Measurements from ENCODE around the gene TATDN2.
"Not testable (repeated sequence)": the region's sequence is repeated elsewhere in the genome, so short reads cannot be mapped to it uniquely, and the experiment has no call there.

Gene TATDN2

DNA sequence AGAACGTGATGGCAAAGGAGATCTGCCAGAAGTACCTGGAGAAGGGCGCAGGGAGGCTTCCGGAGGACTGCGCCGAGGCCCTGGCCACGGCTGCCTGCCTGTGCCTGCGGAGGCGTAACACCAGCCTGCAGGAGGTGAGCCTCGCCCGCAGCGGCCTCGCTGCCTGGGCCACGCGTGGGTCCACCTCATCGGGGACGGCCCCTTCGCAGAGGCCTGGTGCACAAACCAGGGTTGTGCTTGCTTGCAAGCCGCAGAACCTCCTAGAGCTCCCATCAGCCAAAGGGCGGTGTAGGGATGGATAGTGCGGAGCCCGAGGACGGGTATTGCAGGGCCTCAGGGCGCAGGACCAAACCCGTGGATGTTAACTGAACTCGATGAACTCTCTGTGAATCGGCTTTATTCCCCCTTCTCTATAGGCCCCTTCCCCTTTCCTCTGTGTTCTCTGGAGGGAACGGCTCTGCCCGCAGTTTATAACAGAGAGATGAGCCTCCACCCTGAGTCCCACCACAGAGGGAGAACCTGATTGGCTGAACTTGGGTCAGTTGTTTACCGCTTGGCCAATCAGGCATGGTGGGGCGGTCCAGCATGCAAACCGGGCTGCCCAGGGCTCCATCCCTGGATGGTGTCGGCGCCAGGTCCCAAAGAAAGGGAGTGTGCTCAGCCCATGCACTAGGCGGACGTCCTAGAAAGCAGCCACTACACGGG is 13.6 kb upstream of the TATDN2 start:
- DNase-seq (ENCODE audit: low read depth in 2 of 2), result no peak

DNA sequence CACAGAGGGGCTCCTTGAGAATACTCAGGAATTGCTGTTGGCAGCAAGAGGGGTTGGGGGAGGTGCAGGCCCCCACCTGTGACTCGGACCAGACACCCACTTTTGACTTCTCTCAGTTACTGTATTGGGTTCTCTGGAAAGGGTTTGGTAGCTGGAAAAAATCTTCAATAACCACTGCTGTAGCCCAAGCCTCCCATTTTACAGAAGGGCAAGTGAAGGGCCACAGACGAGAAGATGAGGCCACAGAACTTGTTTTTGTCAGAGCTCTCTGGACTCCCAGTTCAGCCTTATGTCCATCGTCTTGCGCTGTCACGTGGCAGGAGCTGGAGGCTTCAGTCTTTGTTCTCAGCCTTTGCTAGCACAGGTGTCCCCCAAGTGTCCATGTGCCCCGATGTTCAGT is 12.7 kb upstream of the TATDN2 start:
- DNase-seq (ENCODE audit: low read depth in 2 of 2), result no peak

DNA sequence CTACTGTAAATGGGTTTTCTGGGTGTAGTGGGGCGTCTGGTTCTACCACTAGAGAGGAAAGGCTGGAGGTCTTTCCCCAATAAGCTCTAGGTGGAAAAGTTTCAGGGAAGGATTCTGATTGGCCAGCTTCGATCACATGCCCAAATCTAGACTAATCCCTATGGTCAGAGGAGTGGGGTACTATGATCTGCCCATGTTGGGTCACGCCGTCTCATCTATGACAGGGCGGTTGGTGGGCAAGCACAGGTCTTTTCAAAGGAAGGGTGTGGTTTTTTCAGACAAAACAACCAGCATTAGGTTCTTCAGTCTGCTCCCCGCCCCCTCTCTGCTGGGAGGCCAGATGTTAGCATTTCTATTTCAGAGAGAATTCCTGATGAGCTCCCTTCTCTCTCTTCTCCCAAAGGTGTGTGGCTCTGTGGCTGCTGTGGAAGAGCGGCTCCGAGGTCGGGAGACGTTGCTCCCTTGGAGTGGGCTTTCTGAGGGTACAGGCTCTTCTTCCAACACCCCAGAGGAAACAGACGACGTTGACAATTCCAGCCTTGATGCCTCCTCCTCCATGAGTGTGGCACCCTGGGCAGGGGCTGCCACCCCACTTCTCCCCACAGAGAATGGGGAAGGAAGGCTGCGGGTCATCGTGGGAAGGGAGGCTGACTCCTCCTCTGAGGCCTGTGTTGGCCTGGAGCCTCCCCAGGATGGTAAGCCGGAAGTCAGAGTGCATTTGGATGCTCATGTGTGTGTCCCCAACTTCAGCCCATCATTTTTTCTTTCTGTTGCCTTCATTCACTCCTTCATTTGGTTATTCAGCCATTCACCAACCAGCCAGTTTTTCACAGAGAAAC is 9.7 kb upstream of the TATDN2 start:
- no peak for DNase-seq (ENCODE audit: low read depth in 2 of 2)

DNA sequence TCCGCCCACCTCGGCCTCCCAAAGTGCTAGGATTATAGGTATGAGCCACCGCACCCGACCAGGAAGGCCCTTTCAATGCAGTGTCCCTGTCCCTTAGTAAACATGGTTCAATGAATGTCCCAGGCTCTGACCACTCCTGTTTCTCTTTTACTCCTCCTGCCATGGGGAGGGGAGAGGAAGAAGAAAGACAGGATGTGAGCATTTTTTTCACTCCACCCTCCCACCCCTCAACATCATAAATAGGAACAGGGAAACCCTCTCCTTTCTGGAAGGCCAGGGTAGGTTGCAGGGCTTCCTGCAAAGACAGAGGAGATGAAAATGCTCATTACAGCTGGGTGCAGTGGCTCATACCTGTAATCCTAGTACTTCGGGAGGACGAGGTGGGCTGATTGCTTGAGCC is 7.5 kb upstream of the TATDN2 start:
- no peak for DNase-seq (ENCODE audit: low read depth in 2 of 2)

DNA sequence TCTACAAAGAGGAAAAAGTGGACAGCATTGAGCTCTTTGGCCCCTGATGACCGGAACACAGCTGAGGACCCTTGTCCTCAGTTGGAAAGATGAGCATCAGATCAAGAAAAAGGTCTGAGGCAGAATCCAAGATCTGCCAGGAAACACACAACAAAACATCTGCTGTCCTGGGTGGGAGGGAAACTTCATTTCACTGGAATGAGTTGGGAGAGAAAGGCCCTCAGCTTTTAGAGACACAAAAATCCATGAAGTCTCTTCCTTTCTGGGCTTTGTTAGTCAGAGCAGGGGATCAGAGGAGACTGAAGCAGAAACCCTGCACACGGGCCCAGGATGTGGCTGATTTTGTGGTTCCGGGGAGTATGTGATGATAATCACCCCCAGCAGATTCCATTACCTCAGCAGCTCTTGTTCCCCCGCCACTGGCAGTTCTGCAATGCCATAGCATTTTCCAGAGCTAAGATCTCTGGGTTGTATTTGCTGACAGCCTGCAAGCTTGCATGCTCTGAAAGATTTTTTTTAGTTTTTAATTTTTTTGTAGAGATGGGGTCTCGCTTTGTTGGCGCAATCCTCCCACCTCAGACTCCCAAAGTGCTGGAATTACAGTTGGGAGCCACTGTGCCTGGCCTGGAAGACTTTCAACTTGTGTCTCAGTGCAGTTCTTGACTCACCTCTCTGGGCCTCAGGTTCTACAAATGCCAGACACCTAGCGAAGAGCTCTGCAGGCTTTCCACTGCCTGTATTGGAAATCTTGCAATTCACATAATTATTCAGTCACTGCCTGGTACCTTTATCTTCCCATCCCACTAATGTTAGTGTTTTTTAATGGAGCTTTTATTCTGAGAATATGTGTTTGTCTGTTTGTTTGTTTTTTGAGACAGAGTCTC is 5.8 kb upstream of the TATDN2 start:
- DNase-seq (ENCODE audit: low read depth in 2 of 2), result peak; percentile 34 to 57

DNA sequence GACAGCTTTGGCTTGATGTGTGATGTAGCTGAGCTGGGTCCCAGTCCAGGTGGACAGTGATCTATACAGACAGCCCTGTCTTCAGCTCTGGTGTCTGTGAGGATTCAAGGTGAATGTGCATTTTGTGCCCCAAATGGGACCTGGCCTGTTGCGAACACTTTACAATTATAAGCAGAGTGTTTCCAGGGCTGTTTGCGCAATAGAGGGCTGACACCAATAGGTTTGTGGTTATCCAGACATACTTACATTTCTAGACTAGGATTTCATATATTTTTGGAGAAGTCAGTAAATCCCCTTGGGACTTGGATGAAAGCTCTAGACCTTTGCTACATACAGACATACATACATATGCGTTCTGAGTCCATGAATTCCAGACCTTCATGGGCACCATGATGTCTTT is 4.2 kb upstream of the TATDN2 start:
- DNase-seq (ENCODE audit: low read depth in 2 of 2), result no peak

DNA sequence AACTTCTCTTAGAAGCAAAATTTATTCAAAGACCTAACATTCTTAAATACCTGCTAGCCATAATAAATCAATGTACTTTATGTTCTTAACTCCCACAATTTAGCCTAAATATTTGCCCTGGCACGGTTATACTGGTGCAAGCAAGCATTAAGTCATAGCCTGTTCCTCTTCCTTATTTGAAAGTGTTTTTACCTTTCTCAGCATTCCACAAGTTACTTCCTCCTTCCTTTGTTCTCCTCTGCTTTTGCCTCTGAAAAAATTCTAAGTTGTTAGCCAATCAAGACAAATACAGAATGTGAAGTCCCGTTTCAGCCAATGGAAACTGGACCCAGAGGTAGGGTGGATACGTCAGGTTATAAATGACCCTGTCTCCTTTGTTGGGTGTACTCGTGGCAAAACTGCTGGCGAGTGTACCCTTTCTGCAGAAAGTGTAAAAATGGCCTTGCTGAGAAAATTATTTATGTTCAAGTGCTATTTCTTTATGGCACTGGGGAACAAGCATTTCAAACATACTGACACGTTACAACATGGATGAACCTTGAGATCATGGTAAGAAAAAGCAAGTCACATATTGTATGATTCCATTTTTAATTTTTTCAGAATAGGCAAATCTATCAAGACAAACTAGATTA is 3.1 kb upstream of the TATDN2 start:
- DNase-seq (ENCODE audit: low read depth in 2 of 2), result no peak

DNA sequence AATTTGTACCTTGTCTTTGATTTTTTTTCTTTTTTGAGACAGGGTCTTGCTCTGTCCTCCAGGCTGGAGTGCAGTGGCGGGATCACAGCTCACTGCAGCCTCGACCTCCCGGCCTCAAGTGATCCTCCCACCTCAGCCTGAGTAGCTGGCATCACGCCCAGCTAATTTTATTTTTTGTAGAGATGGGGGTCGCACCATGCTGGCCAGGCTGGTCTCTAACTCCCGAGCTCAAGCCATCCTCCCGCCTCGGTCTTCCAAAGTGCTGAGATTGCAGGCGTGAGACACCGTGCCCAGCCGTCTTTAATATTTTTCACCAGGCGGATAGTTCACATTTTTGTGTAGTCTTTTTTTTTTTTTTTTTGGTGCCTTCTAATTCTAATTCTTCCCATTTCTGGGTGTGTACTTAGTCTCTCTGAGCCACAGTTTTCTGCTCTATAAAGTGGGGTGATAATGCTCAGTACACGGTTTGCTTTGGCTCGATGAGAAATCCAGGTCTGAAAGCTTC is 528 bp upstream of the TATDN2 start:
- DNase-seq (ENCODE audit: low read depth in 2 of 2), result no peak

DNA sequence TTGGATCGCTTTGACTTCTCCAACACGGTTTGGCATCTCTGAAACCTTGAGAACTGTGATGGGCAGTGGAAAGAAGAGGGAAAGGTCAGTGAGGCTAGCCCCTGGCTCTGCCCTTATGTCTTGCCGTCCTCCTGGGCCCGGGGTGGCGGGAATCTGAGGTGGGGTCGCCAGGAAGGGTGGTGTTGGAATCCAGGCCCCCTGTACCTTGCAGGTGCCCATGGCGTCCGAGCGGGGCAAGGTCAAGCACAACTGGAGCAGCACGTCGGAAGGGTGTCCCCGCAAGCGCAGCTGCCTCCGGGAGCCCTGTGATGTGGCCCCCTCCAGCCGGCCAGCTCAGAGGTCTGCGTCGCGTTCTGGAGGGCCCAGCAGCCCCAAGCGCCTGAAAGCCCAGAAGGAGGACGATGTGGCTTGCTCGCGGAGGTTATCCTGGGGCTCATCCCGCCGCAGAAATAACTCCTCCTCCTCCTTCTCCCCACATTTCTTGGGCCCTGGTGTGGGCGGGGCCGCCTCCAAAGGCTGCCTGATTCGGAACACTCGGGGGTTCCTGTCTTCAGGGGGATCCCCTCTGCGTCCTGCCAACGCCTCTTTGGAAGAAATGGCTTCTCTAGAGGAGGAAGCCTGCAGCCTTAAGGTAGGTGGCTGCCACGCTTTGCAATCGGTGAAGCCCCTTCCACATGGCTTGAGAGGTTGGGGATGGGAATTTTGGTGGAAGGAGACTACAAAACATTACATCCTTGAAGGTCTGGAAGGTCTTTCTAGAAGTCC is 907 bp downstream of the TATDN2 start:
- DNase-seq (ENCODE audit: low read depth in 2 of 2), result no peak

DNA sequence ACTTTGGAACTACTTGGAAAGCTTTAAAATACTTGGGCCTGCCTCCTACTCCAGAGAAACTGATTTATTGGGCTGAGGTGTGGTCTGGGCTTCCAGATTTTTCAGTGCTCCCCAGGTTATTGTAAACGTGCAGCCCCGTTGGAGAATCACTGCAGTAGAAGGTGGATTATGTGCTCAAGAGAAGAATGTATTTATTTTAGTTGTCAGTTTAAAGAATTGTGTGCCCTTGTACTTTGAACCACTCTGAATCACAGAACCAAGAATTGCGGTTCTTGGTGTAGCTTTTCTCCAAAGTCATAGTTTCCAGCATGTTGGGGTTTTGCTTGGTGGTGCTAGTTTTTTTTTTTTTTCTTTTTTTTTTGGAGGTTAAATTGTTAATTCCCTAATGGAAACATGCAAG is 1.6 kb downstream of the TATDN2 start:
- DNase-seq (ENCODE audit: low read depth in 2 of 2), result no peak

DNA sequence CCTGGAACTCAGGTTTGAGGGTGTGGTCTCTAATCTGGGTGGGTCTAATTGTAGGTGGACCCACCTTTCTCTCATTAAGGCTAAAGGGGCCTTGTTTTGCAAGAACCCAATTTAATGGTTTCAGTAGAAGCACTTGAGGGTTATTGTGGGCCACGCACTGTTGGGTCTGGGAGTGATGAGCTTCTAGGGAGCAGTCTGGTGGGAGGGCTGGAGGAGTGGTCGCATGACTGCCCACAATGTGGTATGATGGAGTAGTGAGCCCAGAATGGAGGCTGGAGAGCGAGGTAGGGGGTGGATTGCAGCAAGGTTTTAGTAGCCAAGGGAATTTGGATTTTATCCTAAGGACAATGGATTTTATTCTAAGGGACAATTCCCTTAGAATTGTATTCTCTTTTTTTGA is 2.7 kb downstream of the TATDN2 start:
- DNase-seq (ENCODE audit: low read depth in 2 of 2), result no peak

DNA sequence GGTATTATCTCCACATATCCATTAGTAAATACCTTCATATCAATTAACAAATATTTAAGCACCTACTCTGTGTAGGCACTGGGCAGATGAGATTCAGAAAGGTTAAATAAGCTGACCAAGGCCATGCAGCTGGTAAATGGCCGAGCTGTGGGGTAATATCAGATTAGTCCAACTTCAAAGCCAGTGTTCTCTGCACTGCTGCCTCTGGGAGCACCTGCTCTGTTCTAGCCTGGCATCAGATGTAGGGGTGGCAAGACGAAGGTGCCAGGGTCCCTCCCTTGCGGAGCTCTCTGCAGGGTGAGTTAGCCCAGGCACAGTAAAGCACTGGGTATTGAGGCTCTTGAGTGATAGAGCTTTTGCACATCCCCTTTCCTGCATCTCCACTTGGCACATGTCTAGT is 5.5 kb downstream of the TATDN2 start:
- DNase-seq (ENCODE audit: low read depth in 2 of 2), result no peak

DNA sequence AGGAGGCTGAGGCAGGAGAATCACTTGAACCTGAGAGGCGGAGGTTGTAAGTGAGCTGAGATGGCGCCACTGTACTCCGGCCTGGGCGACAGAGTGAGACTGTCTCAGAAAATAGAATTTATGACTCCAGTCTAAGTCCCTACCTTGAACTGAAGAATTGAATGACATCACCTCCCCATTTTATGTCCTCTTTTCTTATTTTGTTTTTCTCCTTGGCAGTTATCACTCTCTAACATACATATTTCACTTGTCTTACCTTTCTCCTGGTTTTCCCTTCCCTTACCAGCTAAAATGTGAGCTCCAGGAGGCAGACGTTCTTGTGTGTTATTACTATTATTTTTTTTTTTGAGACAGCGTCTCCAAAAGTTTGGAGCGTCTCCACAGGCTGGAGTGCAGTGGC is 7.6 kb downstream of the TATDN2 start:
- DNase-seq (ENCODE audit: low read depth in 2 of 2), result no peak

DNA sequence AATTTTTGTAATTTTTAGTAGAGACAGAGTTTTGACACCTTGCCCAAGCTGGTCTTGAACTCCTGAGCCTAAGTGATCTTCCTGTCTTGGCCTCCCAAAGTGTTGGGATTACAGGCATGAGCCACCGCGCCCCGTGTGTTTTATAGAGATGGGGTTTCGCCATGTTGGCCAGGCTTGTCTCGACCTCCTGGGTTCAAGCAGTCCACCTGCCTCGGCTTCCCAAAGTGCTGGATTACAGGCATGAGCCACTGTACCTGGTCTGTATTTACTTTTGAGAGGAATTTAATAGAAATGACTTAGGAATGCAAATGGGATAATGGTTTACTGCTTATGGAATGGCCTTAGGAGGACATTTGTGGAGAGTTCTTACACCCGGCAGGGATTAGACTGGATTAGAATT is 10.8 kb downstream of the TATDN2 start:
- DNase-seq (ENCODE audit: low read depth in 2 of 2), result no peak

DNA sequence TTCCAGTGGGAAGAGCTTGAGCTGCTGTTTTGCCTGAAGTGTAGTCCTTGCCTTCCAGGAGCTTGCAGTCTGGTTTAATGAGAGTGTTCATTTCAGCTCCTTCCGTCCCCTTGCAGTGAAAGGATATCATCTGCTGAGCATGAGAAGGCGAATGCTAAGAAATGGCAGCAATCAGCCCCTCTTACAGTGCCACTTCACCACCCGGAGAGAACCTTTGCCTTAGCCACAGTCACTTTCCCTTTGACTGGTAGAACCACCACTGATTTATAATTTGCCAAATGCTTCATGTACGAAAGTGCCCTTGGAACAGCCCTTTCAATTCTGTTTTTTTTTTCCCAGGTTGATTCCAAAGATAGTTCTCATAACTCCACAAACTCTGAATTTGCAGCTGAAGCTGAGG is 11.5 kb downstream of the TATDN2 start:
- DNase-seq (ENCODE audit: low read depth in 2 of 2), result no peak

DNA sequence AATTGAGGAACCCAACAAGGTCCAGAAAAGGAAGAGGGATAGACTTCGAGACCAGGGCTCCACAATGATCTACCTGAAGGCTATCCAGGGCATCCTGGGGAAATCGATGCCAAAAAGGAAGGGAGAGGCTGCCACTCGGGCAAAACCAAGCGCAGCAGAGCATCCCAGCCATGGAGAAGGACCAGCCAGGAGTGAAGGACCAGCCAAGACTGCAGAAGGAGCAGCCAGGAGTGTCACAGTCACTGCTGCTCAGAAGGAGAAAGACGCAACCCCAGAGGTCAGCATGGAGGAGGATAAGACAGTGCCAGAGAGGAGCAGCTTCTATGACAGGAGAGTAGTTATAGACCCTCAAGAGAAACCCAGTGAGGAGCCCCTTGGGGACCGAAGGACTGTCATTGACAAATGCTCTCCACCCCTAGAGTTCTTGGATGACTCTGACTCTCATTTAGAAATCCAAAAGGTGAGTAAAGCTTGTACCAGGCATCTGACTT is 12.0 kb downstream of the TATDN2 start:
- DNase-seq (ENCODE audit: low read depth in 2 of 2), result no peak

DNA sequence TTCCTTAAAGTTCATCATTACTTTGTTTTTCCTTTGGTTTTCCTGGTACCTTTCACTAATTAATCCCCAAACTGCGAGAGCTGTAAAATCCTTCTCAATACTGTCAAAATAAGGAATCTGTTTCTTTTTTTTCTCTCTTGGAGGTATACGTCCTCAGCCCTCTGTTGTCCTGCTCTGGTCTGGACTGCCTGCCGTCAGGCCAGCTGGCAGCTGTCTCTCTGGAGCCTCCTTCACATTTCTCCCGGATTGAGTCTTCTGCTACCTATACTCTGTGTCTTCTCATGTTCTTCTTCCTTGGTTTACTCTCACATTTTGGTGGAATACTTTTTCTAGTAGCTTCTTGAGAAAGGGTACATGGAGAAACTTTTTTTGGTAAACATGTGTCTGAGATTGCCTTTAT is 13.8 kb downstream of the TATDN2 start:
- no peak for DNase-seq (ENCODE audit: low read depth in 2 of 2)

DNA sequence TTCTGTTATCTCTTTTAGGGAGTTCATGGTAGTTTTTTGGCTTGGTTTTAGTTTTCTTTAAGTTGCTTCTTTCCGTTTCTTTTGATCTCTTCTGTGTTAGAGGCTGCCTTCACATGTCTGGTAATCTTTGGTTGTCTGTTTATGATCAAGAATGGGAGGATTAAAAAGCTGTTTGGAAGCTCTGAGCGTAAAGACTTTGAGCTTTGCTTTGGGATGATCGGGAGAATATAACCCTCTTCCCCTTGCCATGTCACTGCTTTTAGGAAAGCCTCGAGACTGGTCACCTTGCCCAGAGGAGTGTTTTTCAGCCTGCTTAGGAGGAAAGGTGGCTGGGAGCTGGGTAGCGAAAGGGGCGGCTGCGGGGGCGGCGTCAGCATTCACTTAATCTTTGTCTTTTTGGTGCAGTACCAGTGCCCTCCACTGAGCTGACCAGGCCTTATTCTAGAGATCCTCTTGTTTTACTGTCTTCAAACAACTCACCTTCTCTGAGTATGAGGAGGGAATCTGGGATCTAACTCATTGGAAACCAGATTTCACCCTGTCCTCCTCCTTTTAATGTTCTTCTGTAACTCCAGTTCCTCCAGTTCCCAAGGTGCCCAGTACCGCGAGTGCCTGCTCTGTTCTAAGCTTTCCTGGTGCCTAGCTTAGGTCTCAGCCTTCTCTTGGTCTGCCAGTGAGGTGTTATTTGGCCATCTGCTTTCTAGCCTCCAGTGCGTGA is 15.5 kb downstream of the TATDN2 start:
- DNase-seq (ENCODE audit: low read depth in 2 of 2), result peak; percentile 23 to 57

DNA sequence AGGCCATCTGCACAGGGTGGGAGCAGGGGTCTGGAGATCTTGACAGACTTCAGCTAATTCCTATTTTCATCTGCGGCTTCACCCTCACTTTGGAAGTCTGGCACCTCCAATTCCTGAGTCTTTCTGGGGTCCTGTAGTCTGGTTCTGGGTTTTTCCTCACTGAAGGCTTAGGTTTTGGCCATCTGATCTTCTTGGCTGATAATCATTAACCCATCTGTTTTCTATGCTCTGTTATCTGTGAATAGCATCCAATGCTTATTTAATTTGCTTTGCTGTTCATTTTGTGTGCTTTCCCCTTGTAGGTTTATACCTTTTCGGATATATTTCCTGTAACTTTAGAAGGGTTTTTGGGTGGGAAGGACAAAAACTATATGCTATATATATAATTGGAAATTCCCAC is 17.6 kb downstream of the TATDN2 start:
- no peak for DNase-seq (ENCODE audit: low read depth in 2 of 2)

DNA sequence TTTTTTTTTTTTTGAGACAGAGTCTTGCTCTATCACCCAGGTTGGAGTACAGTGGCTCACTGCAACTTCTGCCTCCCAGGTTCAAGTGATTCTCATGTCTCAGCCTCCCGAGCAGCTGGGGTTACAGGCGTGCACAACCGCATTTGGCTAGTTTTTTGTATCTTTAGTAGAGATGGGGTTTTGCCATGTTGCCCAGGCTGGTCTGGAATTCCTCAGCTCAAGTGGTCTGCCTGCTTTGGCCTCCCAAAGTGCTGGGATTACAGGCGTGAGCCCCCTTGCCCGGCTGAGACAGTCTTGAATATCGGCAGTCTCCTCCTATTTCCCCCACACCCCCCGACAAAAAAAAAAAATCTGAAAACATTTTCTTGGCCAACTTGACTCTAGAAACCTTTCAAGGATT is 18.7 kb downstream of the TATDN2 start:
- not testable (repeated sequence) for DNase-seq (ENCODE audit: low read depth in 2 of 2)

Data from stimulated activated CD8-positive, alpha-beta memory T cell treated with anti-CD3 and anti-CD28 coated beads, Interleukin-7, amount 100 ng/mL, for 1 hour (primary cell).